Embryonic facial prominence (tissue), 1 donor: ENCODE data around the gene ATP6V1C2.
"Not testable (repeated sequence)": the region's sequence is repeated elsewhere in the genome, so short reads cannot be mapped to it uniquely, and the experiment has no call there.

Source experiments
- DNase-seq: peaks from one replicate; pipeline ENCODE4 v3.0.0-alpha.2; 2016; ENCODE audit errors: extremely low spot score

ATP6V1C2 gene

DNA sequence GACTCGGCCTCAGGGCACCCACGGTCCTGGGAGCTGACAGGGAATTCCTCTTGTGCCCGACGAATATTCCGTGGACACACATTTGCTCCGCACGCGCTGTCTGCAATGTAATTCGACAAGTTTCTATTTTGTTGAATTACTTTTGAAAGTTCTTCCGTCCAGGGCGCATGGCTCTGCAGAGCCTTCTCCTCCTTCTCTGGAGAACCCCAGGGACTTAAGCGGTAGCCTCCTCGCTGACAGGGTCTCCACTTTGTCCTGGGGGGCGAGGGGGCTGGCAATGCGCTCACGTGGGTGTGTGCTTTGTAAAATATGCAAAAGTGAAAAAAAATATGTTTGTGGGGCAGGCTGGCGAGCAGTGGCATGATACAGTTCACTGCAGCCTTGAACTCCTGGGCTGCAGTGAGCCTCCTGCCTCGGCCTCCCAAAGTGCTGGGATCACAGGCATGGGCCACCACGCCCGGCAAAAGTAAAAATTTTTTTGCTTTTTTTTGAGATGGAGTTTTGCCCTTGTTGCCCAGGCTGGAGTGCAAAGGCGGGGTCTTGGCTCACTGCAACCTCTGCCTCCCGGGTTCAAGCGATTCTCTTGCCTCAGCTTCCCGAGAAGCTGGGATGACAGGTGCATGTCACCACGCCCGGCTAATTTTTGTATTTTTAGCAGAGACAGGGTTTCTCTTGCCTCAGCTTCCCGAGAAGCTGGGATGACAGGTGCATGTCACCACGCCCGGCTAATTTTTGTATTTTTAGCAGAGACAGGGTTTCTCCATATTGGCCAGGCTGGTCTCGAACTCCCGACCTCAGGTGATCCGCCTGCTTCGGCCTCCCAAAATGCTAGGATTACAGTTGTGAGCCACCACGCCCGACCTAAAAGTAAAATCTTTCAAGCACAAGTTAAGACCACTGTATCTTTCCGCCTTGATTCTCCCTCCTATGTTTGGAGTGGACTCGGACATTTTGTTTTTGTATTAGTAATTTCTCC, 92.0 kb downstream of the ATP6V1C2 start:
- not testable (repeated sequence) for DNase-seq

DNA sequence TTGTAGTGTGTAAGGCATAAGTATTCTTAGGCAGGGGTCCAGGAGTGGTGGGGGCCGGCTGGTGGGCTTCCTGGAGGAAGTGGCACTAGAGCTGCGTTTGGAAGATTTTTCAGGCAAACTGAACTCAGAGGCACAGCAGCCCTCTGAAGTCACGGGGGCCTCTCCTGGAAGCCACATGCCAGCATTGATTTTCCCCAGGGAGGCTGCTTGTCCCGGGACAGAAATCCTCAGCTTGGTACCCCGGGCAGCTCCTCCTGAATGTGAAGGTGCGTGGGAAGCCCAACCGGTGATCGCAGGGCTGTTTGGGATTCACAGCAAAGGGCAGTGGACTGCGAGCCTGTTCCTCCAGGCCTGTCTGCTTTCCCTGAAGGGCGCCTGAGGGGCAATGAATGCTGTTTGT, 92.7 kb downstream of the ATP6V1C2 start:
- no peak for DNase-seq

DNA sequence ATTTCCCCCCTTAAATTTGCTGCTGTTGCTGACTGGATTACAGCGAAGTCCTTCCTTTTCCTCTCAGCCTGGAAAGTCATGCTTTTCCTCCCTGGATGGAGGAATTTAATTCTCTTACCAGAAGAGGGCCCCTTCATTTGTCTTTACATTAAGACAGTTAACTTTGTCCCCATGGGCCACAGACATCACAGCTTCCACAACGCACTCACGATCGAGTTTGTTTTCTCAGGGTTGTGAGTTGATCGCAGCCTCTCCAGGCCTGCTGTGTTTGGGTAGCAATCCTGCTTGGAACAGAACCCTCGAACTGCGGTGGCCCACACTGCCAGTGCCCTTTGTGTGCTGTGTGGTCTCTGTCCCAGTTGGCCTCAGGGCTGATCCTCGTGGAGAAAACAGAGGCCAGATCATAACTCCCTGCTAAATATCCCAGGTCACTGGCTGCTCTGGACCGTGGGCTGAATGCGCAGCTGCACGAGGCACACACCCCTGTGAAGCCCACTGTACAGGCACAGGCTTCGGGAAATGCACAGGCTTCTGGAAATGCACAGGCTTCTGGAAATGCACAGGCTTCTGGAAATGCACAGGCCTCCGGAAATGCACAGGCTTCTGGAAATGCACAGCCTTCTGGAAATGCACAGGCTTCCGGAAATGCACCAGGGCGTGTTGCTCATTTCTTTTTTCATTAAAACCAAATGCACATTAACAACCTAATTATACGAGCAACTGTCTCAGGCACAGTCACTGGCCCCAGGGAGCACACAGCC, 93.3 kb downstream of the ATP6V1C2 start:
- DNase-seq = no peak

DNA sequence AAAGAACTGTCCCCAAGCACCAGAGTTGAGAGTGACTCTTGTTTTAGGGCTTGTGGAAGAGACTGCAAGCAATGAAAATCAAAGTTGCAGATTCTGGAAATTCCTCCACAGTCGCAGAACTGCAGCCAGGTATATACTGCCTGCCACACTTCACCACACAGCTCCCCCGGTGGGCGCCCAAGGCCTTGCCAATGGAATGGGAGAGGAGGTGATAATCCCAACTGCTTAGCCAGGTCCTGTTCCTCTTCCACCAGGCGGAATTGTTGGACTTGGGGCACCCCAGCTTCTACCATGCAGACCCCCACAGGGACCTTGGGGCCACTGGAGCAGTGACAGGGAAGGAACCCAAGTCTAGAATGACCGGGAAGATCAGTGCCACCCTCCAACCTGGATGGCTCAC, 96.0 kb downstream of the ATP6V1C2 start:
- no peak for DNase-seq

DNA sequence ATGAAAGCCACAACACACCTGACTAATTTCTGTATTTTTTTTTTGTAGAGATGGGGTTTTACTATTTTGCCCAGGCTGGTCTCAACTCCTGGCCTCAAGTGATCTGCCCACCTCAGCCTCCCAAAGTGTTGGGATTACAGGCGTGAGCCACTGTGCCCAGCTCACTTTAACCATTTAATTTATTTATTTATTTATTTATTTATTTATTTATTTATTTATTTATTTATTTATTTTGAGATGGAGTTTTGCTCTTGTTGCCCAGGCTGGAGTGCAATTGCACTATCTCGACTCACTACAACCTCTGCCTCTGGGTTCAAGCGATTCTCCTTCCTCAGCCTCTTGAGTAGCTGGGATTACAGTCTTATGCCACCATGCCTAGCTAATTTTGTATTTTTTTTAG, 96.9 kb downstream of the ATP6V1C2 start:
- DNase-seq = not testable (repeated sequence)

DNA sequence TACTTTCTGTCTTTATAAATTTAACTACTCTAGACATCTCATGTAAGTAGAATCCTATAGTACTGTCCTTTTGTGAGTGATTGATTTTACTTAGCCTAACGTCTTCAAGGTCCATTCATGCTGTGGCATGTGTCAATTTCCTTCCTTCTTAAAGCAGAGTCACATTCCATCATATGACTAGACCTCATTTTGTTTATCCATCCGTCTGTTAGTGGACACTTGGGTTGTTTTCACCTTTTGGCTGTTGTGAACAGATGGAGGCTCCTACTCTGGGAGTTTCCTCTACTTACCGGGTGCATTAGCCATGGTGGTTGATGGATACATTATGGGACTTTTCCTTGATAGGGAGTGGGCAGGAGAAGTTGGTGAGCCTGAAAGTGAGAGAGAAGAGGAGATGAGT, 97.6 kb downstream of the ATP6V1C2 start:
- no peak for DNase-seq

DNA sequence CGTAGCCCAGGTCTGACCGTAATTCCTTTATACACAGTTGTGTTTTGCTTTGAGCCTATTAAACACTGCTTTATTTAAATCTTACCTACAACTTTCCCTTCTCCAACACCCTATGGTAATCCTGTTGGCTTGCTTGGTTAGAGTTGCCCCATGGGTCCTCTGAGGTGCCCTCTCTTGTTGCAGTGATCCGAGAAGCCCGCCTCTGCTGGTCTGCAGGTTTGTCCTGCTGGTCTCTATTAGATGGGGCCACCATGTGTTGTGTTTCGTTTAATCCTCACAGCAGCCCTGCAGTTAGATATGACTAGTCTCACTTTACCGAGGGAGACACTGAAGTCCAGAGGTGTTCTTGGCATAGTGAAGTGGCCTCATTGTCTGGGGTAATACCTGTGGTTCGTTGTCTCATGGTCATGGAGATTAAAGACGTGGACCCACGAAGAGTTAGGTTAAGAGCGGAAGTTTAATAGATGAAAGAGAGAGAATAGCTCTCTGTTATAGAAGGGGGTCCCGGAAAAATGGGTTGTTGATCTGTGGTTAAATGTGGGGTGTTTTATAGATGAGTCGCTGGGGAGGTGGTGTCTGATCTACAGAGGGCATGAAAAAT, 98.4 kb downstream of the ATP6V1C2 start:
- no peak for DNase-seq

DNA sequence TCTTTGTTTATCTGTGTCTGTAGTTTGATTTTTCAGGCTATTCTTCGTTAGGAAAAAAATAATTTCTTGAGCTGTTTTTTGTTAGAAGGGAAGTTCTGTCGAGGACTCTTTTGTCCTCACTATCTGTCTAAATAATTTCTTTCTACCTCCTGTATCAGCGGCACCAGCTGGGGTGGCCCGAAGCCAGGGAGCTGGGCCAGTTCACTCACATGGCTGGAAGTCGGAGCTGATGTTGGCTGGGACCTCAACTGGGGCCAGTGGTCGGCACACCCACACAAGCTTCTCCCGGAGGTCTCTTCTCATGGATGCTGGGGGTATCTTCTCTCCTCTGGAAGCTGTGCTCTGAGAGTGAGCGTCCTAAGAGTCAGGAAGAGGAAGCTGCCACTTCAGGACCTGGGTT, 99.1 kb downstream of the ATP6V1C2 start:
- no peak for DNase-seq

DNA sequence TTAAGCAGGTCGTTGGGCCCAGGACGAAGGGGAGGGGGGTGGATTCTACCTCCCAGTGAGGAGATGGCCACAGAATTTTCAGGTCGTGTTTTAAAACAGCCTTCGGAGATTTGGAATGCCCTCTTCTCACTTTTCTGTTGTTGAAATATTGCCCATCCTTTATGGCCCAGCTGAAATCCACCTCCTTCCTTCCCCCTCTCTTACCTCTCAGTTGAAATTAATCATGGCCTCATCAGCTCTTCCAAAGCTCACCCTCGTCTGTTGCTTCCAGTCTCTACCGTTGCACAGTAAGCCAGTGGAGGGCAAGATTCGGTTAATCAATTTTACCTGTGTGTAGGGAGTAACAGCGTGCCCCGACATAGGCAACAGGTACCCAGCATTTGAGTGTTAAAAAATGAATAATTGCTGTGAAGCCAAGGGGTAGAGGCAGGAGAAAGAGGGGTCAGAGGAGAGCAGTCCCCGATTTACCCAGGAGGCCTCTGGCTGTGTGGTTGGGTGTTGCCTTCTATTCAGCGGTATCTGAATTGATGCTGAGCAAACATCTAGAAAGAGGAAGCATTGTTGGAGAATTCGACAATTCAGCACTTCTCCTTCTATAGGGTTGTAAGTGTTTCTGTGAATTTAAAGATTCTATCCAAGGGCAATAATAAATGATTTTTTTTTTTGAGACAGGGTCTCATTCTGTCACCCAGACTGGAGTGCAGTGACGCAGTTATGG, 99.7 kb downstream of the ATP6V1C2 start:
- no peak for DNase-seq

DNA sequence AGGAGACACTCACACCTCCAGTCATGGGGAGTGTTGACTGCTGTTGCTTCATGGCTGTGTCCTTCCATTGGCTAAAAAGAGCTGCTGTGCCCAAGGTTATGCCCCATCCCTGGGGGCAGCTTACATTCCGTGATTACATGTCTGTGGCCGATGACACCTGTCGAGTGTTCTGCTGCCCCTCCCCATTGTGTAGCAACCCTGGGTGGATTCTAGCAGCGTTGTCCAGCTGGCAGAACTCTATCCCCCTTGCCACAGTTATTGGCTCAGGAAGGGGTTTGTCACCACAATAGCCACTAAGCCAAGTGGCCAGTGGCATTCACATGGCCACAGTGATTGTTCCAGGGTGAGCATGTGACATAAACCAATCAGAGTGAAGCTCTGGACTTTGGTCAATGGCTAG, 102.8 kb downstream of the ATP6V1C2 start:
- DNase-seq = no peak

DNA sequence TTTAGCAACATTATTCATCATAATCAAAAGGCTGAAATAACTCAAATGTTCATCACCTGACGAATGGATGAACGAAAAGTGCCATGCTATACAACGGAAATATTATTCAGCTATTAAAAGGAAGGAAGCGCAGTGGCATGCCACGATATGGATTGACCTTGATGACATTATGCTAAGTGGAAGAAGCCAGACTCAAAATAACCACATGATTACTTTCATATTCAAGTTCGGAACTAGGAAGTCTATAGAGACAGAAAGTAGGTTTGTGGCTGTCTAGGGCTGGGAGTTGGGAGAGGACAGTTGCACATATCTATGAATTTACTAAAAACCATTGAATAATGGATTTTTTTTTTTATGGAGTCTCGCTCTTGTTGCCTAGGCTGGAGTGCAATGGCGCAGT, 104.6 kb downstream of the ATP6V1C2 start:
- no peak for DNase-seq

DNA sequence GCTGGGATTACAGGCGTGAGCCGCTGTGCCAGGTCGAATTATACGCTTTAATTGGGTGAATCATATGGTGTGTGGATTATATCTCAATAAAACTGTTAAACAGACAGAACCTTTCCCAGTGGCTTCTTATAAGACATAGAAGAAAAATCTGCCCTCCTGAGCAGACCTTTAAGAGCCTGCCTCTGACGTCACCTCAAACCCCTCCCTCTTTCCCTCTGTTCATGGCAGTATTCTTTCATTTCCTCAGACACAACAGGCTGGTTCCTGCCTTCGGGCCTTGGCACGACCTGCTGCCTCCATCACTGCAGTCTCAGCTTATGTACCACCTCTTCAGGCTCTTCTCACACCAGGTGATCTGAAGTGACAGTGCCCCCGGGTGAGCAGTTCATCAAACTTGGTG, 105.2 kb downstream of the ATP6V1C2 start:
- no peak for DNase-seq

DNA sequence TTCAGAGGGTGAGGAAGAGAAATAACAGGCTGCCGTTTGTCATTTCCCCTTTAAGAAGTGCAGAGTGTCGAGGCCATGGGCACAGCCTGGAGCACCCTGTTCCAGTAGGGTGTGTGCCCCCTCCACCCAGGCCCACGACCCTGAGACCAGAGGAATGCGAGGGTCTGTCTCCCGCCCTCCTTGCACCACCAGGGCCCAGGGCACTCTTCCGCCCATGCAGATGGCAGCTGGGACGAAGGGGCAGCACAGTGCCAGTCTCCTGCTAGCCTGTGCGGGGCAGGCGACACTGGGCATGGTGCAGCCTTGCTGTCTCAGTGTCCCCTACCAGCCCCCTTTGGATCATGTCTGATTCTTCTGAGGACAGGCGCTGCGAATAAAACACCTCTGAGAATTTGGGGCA, 106.9 kb downstream of the ATP6V1C2 start:
- DNase-seq = no peak

DNA sequence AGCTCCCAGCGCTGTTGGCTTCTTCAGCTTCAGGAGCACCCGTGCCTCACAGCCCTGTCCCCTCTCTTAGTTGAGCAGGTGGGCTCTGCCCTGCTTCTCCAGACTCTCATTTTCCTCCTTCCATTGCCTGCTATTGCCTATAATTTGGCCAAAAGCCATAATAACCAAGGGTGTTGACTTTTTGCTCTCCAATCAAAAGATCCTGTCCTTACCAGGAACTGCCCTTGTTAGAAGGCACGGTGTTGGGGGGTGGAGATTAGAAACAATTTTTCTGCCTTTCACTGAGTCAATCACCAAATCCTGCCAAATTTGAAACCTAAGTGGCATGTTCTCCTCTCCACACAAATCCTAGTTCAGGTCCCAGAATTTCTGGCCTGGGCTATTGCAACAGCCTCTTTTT, 107.9 kb downstream of the ATP6V1C2 start:
- DNase-seq = no peak

DNA sequence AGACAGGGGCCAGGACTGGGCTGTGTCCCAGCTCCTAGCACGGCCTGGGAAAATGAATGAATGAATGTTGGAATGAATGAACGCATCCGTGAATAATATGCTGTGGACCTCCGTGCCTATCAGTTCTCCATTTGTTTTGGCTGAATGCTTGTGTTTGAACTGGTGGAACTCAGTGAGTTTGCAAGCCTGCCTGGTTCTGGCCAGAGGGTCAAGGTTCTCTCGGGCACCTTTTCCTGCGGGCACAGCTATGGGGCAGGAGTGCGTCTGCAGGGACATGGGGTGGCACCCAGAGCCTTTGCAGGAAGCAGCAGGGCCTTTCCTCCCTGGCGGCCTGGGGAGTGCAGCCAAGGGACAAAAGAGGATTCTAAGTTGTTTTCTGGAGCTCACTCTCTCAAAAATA, 108.8 kb downstream of the ATP6V1C2 start:
- no peak for DNase-seq

DNA sequence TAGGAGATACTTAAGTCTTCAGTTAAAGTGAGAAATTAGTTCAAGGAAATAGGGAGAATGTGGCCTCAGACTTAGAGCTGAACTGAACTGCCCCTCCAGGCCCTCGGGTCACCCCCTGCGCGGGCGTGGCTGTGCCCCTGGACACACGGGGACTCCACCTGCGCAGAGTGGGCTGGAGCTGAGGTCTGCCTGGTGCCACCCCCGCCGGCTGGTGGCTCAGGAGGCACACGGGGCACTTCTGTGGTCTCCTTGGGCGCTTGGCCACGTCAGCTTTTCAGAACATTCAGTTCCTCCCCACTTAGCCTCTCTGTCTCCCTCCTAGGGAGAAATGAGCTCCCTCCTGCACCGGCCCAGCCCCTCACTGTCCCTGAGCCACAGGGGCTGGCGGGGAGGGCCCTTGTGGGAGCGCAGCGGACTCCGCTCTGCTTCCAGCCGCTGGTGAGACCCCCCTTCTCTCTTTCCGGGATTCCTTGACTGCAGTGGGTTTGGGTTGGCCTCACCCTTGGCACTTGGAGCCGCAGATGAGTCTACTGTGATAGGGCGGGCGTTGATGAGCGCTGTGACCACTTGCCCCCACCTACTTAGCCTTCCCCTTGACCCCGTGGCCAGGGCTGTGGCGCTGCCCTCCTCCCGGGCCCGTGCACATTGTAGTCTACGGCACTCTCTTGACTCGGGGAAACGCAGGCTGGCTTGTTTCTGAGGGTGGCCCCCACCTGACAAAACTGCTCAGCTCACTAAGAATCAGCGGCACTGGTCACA, 109.4 kb downstream of the ATP6V1C2 start:
- DNase-seq = no peak

DNA sequence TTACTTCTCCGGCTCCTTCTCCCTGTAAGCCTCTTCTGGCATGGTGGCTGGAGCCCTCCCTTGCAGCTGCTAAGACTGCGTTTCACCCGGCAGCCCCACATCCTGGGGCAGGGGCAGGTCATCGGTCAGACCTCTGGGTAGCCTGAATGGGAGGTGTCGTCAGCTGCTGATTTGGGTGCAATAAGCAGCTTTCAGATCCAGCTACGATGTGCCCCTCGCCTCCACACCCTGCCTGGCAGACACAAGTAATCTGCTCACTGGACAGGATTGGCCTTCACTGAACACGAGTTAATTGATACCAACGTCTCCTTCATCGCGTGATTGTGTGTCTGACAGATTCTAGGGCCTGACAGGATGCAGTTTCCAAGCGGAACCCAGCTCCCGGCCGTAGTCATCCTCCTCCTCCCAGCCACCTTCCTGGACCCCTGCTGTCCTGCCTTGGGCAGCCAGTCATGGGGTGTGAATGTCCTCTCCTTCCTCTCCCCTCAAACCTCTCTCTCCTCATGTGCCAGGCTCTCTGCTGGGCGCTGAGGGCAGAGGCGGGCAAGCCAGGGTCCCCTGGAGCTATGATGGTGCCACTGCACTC, 110.1 kb downstream of the ATP6V1C2 start:
- DNase-seq = no peak

DNA sequence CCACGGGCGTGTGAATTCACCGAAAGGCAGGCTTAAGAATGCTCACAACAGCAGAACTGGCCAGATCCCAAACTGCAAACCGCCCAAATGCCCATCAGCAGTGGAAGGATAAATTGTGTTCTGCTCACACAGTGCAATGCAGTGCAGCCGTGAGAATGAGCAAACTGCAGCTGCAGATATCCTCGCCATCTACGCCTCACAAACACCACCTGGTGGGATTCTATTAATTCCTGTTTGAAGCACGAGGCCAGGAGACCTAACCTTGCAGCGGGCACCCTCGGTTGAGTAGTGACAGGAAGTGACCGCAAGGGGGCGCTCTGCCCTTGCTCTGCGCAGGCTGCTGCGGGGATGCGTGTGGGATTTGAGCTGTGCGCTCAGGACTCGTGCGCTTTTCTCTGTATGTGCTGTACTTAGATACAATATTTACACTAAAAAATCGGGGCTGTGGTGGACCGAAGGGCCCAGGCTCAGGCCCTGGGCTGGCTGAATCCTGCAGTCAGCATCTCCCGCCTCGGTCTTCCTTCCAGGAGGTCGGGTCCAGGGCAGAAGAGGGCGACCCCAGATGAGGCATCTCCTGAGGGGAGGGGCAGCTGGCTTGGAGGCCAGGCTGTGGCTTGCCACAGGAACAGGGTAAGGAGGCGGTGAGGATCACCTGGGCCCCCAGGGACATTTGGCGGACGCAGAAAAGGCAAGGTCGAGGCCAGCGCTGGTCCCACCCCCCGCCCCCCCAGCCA, 110.9 kb downstream of the ATP6V1C2 start:
- peak; percentile 78 for DNase-seq

DNA sequence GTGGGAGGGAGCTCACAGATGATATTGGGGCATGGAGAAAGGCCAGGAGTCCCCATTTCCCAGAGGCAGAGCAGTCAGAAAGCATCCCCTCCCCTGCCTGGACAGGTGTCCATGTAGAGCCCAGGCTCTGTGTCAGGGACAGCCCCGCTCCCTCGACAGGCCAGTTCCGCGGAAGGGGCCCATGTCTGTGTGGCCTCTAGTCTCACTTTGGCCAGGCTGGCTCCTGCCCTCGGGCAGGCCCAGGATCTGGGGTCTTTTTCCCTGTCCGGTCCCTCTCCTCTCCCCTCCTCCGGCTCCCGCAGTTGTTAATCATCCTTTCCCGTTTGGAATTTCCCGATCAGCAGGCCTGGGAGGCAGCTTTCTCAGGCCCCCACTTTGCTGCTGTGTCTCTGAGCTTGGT, 111.6 kb downstream of the ATP6V1C2 start:
- DNase-seq = no peak

DNA sequence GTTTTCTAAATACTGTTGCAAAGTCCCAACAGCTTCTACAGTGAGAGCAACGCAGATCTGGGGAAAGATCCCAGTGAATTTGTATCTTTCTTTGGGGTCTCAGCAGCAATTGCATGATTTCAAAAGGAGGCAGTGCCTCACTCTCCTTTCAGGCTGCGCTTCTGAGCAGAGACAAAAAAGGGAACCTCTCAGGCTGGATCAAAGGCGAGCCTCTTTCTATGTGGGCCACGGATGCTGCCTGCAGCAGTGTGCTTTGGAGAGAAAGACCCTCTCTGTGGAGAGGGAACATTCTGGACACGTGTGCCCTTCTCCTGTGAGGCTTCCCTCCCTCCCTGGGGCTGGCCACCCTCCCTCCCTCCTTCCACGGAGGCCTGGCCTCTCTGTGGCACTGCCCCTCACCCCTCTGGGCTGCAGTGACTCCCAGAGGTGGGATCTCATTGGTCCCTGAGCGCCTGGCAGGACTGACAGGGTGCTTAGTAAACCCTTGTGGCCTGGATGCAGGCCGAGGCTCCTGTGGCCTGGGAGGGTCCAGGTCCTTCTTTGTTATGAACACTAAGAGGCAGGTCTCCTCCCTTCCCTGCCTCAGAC, 112.7 kb downstream of the ATP6V1C2 start:
- no peak for DNase-seq
